Measurements from ENCODE around the gene MAP2K4. TPM values are rescaled to one million over a fixed set of nuclear protein-coding genes. Genes with fewer than 3 reads are reported as not detected.

Gene MAP2K4
- total RNA-seq, 1 experiment from 2014 or later: 41.2 TPM

- intact Hi-C loops (cut with micrococcal nuclease; ENCODE audit: unreplicated experiment): no loop called here
- TF ChIP-seq CTCF (conservative IDR thresholded peaks at IDR 0.05; ENCODE audit: low read depth, low read length) (no peak), EZH2 (IDR thresholded peaks at IDR 0.05; ENCODE audit: borderline replicate concordance, low read depth, low read length, poor library complexity, severe bottlenecking) (no peak)
- H3K4me1 ChIP-seq (ENCODE audit: insufficient read depth, low read length, poor library complexity, severe bottlenecking): peaks cover 5% of the 10 kb centered on the region
- CTCF ChIA-PET: no interaction called here
- H3K27me3 ChIP-seq (replicated peaks; ENCODE audit: insufficient read depth, low read depth, low read length, poor library complexity): no peaks in the 10 kb centered on the region
- peak; percentile 68 for DNase-seq (ENCODE audit: low spot score)
- peak overlapping the region; percentile 86 for H3K27ac ChIP-seq (ENCODE audit: low read depth, low read length, poor library complexity, severe bottlenecking)
- peaks cover 8% of the 10 kb centered on the region for H3K36me3 ChIP-seq (ENCODE audit: insufficient read depth, low read length, poor library complexity, severe bottlenecking)
- BruUV-seq (replicated peaks): no TSS peak
- H3K4me3 ChIP-seq (ENCODE audit: low read depth, low read length, poor library complexity, severe bottlenecking): peak overlapping the region; percentile 84
- POLR2A ChIA-PET (ENCODE audit: low non-redundant PET): interaction anchor here (0.6 to 1.0 kb wide), 4 partner anchors 9 to 34 kb away, joined by 3 to 4 read pairs (median 4); no protein-coding TSS in a partner anchor
- H3K9me3 ChIP-seq (ENCODE audit: low read depth, low read length, poor library complexity, severe bottlenecking): no peaks in the 10 kb centered on the region
Observed at GRCh38 chr17:11996722-11997146, 23.9 kb upstream of the MAP2K4 start.

GRCh38 chr17:11997147-11997971, 23.3 kb upstream of the MAP2K4 start, which contains the start of gene ZNF18:
Gene ZNF18, minus strand, starts transcription at chr17:11997475. Its CDS starts 4,646 bp downstream, at chr17:11992829.
- Histone ChIP-seq H3K36me3 (ENCODE audit: insufficient read depth, low read length, poor library complexity, severe bottlenecking) (peaks cover 2% of the 10 kb centered on the region), H3K4me3 (ENCODE audit: low read depth, low read length, poor library complexity, severe bottlenecking) (peak within 1 kb of the TSS; percentile 84), H3K27me3 (replicated peaks; ENCODE audit: insufficient read depth, low read depth, low read length, poor library complexity) (no peaks in the 10 kb centered on the region), H3K9me3 (ENCODE audit: low read depth, low read length, poor library complexity, severe bottlenecking) (no peaks in the 10 kb centered on the region), H3K27ac (ENCODE audit: low read depth, low read length, poor library complexity, severe bottlenecking) (peak within 1 kb of the TSS; percentile 86), H3K4me1 (ENCODE audit: insufficient read depth, low read length, poor library complexity, severe bottlenecking) (peaks cover 5% of the 10 kb centered on the region)
- TF ChIP-seq EZH2 (IDR thresholded peaks at IDR 0.05; ENCODE audit: borderline replicate concordance, low read depth, low read length, poor library complexity, severe bottlenecking) (no peak), CTCF (conservative IDR thresholded peaks at IDR 0.05; ENCODE audit: low read depth, low read length) (no peak)
- BruUV-seq (replicated peaks): no TSS peak
- POLR2A ChIA-PET (ENCODE audit: low non-redundant PET): interaction anchor here (0.6 to 1.0 kb wide), 4 partner anchors 9 to 377 kb away, joined by 3 to 4 read pairs (median 3); no protein-coding TSS in a partner anchor
- CTCF ChIA-PET: no interaction called here
- peak; percentile 96 for DNase-seq (ENCODE audit: low spot score)
- intact Hi-C loops (cut with micrococcal nuclease; ENCODE audit: unreplicated experiment): no loop called here

GRCh38 chr17:11997972-11998233, 22.8 kb upstream of the MAP2K4 start:
- ChIA-PET POLR2A (ENCODE audit: low non-redundant PET) (interaction anchor here (0.6 to 1.0 kb wide), 2 partner anchors 8 to 377 kb away, joined by 3 read pairs; no protein-coding TSS in a partner anchor), CTCF (no interaction called here)
- Histone ChIP-seq H3K4me1 (ENCODE audit: insufficient read depth, low read length, poor library complexity, severe bottlenecking) (peaks cover 5% of the 10 kb centered on the region), H3K36me3 (ENCODE audit: insufficient read depth, low read length, poor library complexity, severe bottlenecking) (no peaks in the 10 kb centered on the region), H3K27me3 (replicated peaks; ENCODE audit: insufficient read depth, low read depth, low read length, poor library complexity) (no peaks in the 10 kb centered on the region), H3K27ac (ENCODE audit: low read depth, low read length, poor library complexity, severe bottlenecking) (peak overlapping the region; percentile 86), H3K4me3 (ENCODE audit: low read depth, low read length, poor library complexity, severe bottlenecking) (peak overlapping the region; percentile 84), H3K9me3 (ENCODE audit: low read depth, low read length, poor library complexity, severe bottlenecking) (no peaks in the 10 kb centered on the region)
- no peak for DNase-seq (ENCODE audit: low spot score)
- TF ChIP-seq EZH2 (IDR thresholded peaks at IDR 0.05; ENCODE audit: borderline replicate concordance, low read depth, low read length, poor library complexity, severe bottlenecking): no peak
- BruUV-seq (replicated peaks): no TSS peak
- intact Hi-C loops (cut with micrococcal nuclease; ENCODE audit: unreplicated experiment): no loop called here
